Neuronal stem cell (in vitro differentiated cells): Measurements from ENCODE around the gene SV2B.

Experiments
- DNase-seq: peaks from one replicate; pipeline ENCODE4 v3.0.0-alpha.2; 2013; ENCODE audit warnings: low spot score
- H2AFZ ChIP-seq: one replicate; pipeline ENCODE4 v1.6.1; 2013; ENCODE audit warnings: mild to moderate bottlenecking, low read length, inconsistent platforms
- H2AK5ac ChIP-seq: 2 replicates; pipeline ENCODE4 v1.6.1; 2013; ENCODE audit warnings: low read depth, mild to moderate bottlenecking, inconsistent platforms, low read length, moderate library complexity, mixed read lengths
- H2BK120ac ChIP-seq: 2 replicates; pipeline ENCODE4 v1.6.1; 2013; ENCODE audit warnings: low read depth, mild to moderate bottlenecking, inconsistent platforms, low read length, moderate library complexity, mixed read lengths
- H2BK12ac ChIP-seq: one replicate; pipeline ENCODE4 v1.6.1; 2013; ENCODE audit warnings: low read length, inconsistent platforms
- H2BK15ac ChIP-seq: 2 replicates; pipeline ENCODE4 v1.6.1; 2013; ENCODE audit warnings: mild to moderate bottlenecking, low read length, inconsistent platforms, mixed read lengths
- H2BK5ac ChIP-seq: one replicate; pipeline ENCODE4 v1.6.1; 2013; ENCODE audit warnings: inconsistent platforms, mild to moderate bottlenecking, low read length, moderate library complexity
- H3K14ac ChIP-seq: one replicate; pipeline ENCODE4 v1.6.1; 2013; ENCODE audit warnings: low read length, inconsistent platforms
- H3K18ac ChIP-seq: 2 replicates; pipeline ENCODE4 v1.6.1; 2013; ENCODE audit warnings: low read length, inconsistent platforms
- H3K23ac ChIP-seq: 2 replicates; pipeline ENCODE4 v1.6.1; 2013; ENCODE audit warnings: low read depth, mild to moderate bottlenecking, mixed read lengths, low read length, inconsistent platforms; ENCODE audit not compliant: poor library complexity
- H3K27ac ChIP-seq: replicated peaks from 3 replicates; pipeline ENCODE4 v1.5.1; 2013; ENCODE audit warnings: low read length, inconsistent platforms
- H3K27me3 ChIP-seq, 3 experiments: 2 replicates each; pipeline ENCODE4 v1.6.1; 2013; ENCODE audit warnings: low read length in 3 of 3, mild to moderate bottlenecking in 2 of 3, inconsistent platforms in 1 of 3, low read depth in 1 of 3, mixed read lengths in 1 of 3, moderate library complexity in 1 of 3; ENCODE audit not compliant: control insufficient read depth in 3 of 3, insufficient read depth in 3 of 3
- H3K36me3 ChIP-seq, 2 donors: replicated peaks in 1 of 2; 2 replicates each; pipeline ENCODE4 v1.6.1; 2013; ENCODE audit warnings: low read length in 2 of 2; ENCODE audit not compliant: control insufficient read depth in 2 of 2, insufficient read depth in 2 of 2
- H3K4ac ChIP-seq: 2 replicates; pipeline ENCODE4 v1.6.1; 2013; ENCODE audit warnings: inconsistent platforms, mild to moderate bottlenecking, low read length, moderate library complexity
- H3K4me1 ChIP-seq, 2 donors: 1 replicate in 1 of 2; 2 replicates in 1 of 2; pipeline ENCODE4 v1.6.1; 2013; ENCODE audit warnings: low read length in 2 of 2, low read depth in 1 of 2; ENCODE audit not compliant: control insufficient read depth in 2 of 2, insufficient read depth in 1 of 2
- H3K4me2 ChIP-seq: one replicate; pipeline ENCODE4 v1.6.1; 2013; ENCODE audit warnings: mild to moderate bottlenecking, low read length, inconsistent platforms; ENCODE audit not compliant: insufficient read depth, poor library complexity, severe bottlenecking
- H3K4me3 ChIP-seq, 2 donors: 2 replicates each; pipeline ENCODE4 v1.5.1; 2013; ENCODE audit warnings: low read length in 2 of 2, mild to moderate bottlenecking in 2 of 2, inconsistent platforms in 1 of 2, moderate library complexity in 1 of 2
- H3K79me1 ChIP-seq: one replicate; pipeline ENCODE4 v1.6.1; 2013; ENCODE audit warnings: low read depth, mild to moderate bottlenecking, inconsistent platforms, low read length, moderate library complexity
- H3K9ac ChIP-seq: one replicate; pipeline ENCODE4 v1.6.1; 2013; ENCODE audit warnings: mild to moderate bottlenecking, low read depth, low read length, inconsistent platforms; ENCODE audit not compliant: poor library complexity
- H3K9me3 ChIP-seq, 2 donors: replicated peaks in 1 of 2; 2 replicates each; pipeline versions ENCODE3 to v1.6.1; 2013; ENCODE audit warnings: low read length in 2 of 2, mild to moderate bottlenecking in 2 of 2, inconsistent platforms in 1 of 2, low read depth in 1 of 2, mixed read lengths in 1 of 2, moderate library complexity in 1 of 2; ENCODE audit not compliant: control insufficient read depth in 2 of 2, insufficient read depth in 1 of 2
- H4K8ac ChIP-seq: one replicate; pipeline ENCODE4 v1.6.1; 2013; ENCODE audit warnings: low read depth, mild to moderate bottlenecking, inconsistent platforms, low read length, moderate library complexity
- H4K91ac ChIP-seq: one replicate; pipeline ENCODE4 v1.6.1; 2013; ENCODE audit warnings: low read length, low read depth, mild to moderate bottlenecking, inconsistent platforms; ENCODE audit not compliant: poor library complexity
- WGBS, 2 donors: extraction: QIAGEN DNeasy Blood & Tissue Kit; methylation state at CpG; one replicate each; pipeline ENCODE4 v1.1.7; 2013; ENCODE audit warnings: missing lambda C conversion rate in 2 of 2, mixed read lengths in 1 of 2; ENCODE audit not compliant: insufficient read length in 2 of 2, insufficient replicate concordance in 1 of 2; ENCODE audit errors: extremely low coverage in 2 of 2; 5-methylcytosine and 5-hydroxymethylcytosine counted together

The SV2B gene

GRCh38 chr15:91141097-91141496, 41.0 kb downstream of the SV2B start:
- H3K27me3 ChIP-seq, result peaks cover 0 to 3% (median 0%) of the 10 kb centered on the region in 3 experiments
- no peaks in the 10 kb centered on the region for H3K4me1 ChIP-seq
- H3K79me1 ChIP-seq, result no peaks in the 10 kb centered on the region
- no peak overlapping the region for H2BK120ac ChIP-seq
- H3K36me3 ChIP-seq, result no peaks in the 10 kb centered on the region
- no peak overlapping the region for H3K18ac ChIP-seq
- no peak overlapping the region for H2BK5ac ChIP-seq
- H4K8ac ChIP-seq, result no peak overlapping the region
- H2BK12ac ChIP-seq, result no peak overlapping the region
- no peak overlapping the region for H3K4me2 ChIP-seq
- no peak overlapping the region for H3K27ac ChIP-seq
- H2BK15ac ChIP-seq, result no peak overlapping the region
- no peak overlapping the region for H3K4me3 ChIP-seq
- H2AK5ac ChIP-seq, result no peak overlapping the region
- H2AFZ ChIP-seq, result no peak overlapping the region
- H3K4ac ChIP-seq, result no peak overlapping the region
- H4K91ac ChIP-seq, result no peak overlapping the region
- peaks cover 0 to 2% of the 10 kb centered on the region in 2 donors for H3K9me3 ChIP-seq
- H3K9ac ChIP-seq, result no peak overlapping the region
- no peak overlapping the region for H3K14ac ChIP-seq
- no CpG with 5 or more reads among the region's 4 CpGs for WGBS, 2 donors
- no peak overlapping the region for H3K23ac ChIP-seq
- DNase-seq, result no peak

GRCh38 chr15:91142106-91142744, 42.2 kb downstream of the SV2B start:
- H3K14ac ChIP-seq, result no peak overlapping the region
- H3K4ac ChIP-seq, result no peak overlapping the region
- H3K27ac ChIP-seq, result no peak overlapping the region
- peaks cover 0 to 2% of the 10 kb centered on the region in 2 donors for H3K9me3 ChIP-seq
- H4K91ac ChIP-seq, result no peak overlapping the region
- peaks cover 0 to 3% (median 0%) of the 10 kb centered on the region in 3 experiments for H3K27me3 ChIP-seq
- H3K18ac ChIP-seq, result no peak overlapping the region
- H2BK5ac ChIP-seq, result no peak overlapping the region
- no peak overlapping the region for H4K8ac ChIP-seq
- H3K4me1 ChIP-seq, result no peaks in the 10 kb centered on the region
- no peak overlapping the region for H3K9ac ChIP-seq
- DNase-seq, result no peak
- H3K36me3 ChIP-seq, result no peaks in the 10 kb centered on the region
- no peak overlapping the region for H3K4me3 ChIP-seq
- no peak overlapping the region for H2BK120ac ChIP-seq
- no peak overlapping the region for H2AFZ ChIP-seq
- H3K79me1 ChIP-seq, result no peaks in the 10 kb centered on the region
- no peak overlapping the region for H2BK15ac ChIP-seq
- H2AK5ac ChIP-seq, result no peak overlapping the region
- no peak overlapping the region for H2BK12ac ChIP-seq
- H3K4me2 ChIP-seq, result no peak overlapping the region
- WGBS, 2 donors, result no CpG with 5 or more reads among the region's 1 CpG
- H3K23ac ChIP-seq, result no peak overlapping the region

GRCh38 chr15:91142946-91143345, 42.9 kb downstream of the SV2B start:
- H3K9ac ChIP-seq, result no peak overlapping the region
- no peak overlapping the region for H4K8ac ChIP-seq
- H3K23ac ChIP-seq, result no peak overlapping the region
- no peak overlapping the region for H2BK15ac ChIP-seq
- no peak overlapping the region for H2AK5ac ChIP-seq
- H2BK12ac ChIP-seq, result no peak overlapping the region
- no peaks in the 10 kb centered on the region for H3K79me1 ChIP-seq
- H2AFZ ChIP-seq, result no peak overlapping the region
- no peaks in the 10 kb centered on the region for H3K4me1 ChIP-seq
- H3K36me3 ChIP-seq, result no peaks in the 10 kb centered on the region
- no peak overlapping the region for H3K18ac ChIP-seq
- no CpG with 5 or more reads among the region's 7 CpGs for WGBS, 2 donors
- H3K14ac ChIP-seq, result no peak overlapping the region
- peaks cover 0 to 3% (median 0%) of the 10 kb centered on the region in 3 experiments for H3K27me3 ChIP-seq
- no peak overlapping the region for H2BK5ac ChIP-seq
- H3K27ac ChIP-seq, result no peak overlapping the region
- DNase-seq, result no peak
- no peak overlapping the region for H4K91ac ChIP-seq
- no peak overlapping the region for H3K4ac ChIP-seq
- no peak overlapping the region for H2BK120ac ChIP-seq
- H3K4me2 ChIP-seq, result no peak overlapping the region
- peaks cover 0 to 2% of the 10 kb centered on the region in 2 donors for H3K9me3 ChIP-seq
- H3K4me3 ChIP-seq, result no peak overlapping the region

DNA sequence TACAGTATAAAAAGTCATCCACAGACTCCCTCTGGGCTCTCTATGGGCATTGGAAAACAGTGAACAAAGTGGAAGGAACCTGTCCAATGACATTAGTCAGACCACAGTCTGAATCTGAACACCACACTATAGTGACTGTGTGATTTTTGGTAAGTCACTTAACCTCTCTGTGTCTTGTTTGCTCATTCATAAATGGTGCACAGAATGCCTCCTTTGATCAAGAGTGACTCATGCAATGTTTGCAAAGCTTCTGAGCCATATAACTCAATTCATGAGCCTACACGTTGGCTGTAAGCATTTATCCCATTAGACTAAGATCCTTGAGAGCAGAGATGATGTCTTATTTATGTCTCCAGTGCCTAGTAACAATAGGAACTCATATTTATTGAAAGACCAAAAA, 46.7 kb downstream of the SV2B start:
- H3K27ac ChIP-seq, result no peak overlapping the region
- H2BK5ac ChIP-seq, result no peak overlapping the region
- H3K4me1 ChIP-seq, result no peaks in the 10 kb centered on the region
- no peak for DNase-seq
- no CpG with 5 or more reads among the region's 1 CpG for WGBS, 2 donors
- H3K9ac ChIP-seq, result no peak overlapping the region
- H2BK12ac ChIP-seq, result no peak overlapping the region
- no peak overlapping the region for H4K91ac ChIP-seq
- no peaks in the 10 kb centered on the region for H3K79me1 ChIP-seq
- no peak overlapping the region for H3K23ac ChIP-seq
- no peak overlapping the region for H3K14ac ChIP-seq
- H3K27me3 ChIP-seq, result no peaks in the 10 kb centered on the region
- H3K4ac ChIP-seq, result no peak overlapping the region
- no peak overlapping the region for H3K4me2 ChIP-seq
- H3K4me3 ChIP-seq, result no peak overlapping the region
- no peak overlapping the region for H2AFZ ChIP-seq
- no peak overlapping the region for H2BK120ac ChIP-seq
- no peak overlapping the region for H3K18ac ChIP-seq
- H3K9me3 ChIP-seq, result no peaks in the 10 kb centered on the region
- no peak overlapping the region for H2BK15ac ChIP-seq
- no peak overlapping the region for H4K8ac ChIP-seq
- no peaks in the 10 kb centered on the region for H3K36me3 ChIP-seq
- no peak overlapping the region for H2AK5ac ChIP-seq
